Stimulated activated CD8-positive, alpha-beta memory T cell treated with anti-CD3 and anti-CD28 coated beads, Interleukin-4, amount 100 ng/mL, for 4 hours (primary cell): ENCODE results near the gene PSME3IP1.
"Not testable (repeated sequence)": the region's sequence is repeated elsewhere in the genome, so short reads cannot be mapped to it uniquely, and the experiment has no call there.

Experiments
- DNase-seq, 2 donors: peaks; one replicate each; pipeline ENCODE4 v3.0.0-alpha.2; 2020; ENCODE audit warnings: low read depth in 2 of 2, low spot score in 1 of 2

Gene PSME3IP1, protein sequence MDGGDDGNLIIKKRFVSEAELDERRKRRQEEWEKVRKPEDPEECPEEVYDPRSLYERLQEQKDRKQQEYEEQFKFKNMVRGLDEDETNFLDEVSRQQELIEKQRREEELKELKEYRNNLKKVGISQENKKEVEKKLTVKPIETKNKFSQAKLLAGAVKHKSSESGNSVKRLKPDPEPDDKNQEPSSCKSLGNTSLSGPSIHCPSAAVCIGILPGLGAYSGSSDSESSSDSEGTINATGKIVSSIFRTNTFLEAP

DNA sequence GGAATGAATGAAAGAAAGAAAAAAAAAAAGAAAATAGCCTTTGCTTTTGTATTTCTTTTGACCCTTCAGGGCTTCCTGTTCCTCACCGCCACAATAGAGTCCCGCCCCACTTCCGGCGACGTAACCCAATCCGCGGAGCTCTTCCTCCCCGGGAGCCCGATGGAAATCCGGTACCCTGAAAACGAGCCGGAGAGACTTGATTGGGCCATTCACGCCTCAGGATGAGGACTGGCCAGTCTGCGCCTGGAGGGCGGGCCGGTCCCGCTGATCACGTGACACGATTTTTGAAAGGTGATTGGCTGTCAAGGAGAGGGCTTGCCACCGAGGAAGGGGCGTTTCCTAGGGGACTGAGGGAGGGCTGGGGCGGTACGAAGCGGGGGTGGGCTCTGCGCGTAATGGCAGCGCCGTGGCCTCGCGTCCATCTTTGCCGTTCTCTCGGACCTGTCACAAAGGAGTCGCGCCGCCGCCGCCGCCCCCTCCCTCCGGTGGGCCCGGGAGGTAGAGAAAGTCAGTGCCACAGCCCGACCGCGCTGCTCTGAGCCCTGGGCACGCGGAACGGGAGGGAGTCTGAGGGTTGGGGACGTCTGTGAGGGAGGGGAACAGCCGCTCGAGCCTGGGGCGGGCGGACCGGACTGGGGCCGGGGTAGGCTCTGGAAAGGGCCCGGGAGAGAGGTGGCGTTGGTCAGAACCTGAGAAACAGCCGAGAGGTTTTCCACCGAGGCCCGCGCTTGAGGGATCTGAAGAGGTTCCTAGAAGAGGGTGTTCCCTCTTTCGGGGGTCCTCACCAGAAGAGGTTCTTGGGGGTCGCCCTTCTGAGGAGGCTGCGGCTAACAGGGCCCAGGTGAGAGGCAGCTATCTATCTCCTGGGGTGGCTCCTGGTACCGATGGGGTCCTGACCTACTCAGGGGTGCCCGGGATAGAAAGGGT is at the start of gene PSME3IP1, which contains the start of gene RSPRY1:
PSME3IP1 (minus strand) TSS at position 95 of the 927 bp plus-strand sequence. CDS start 12,185 bp downstream, outside the sequence.
RSPRY1 (plus strand) TSS at position 385 of the 927 bp plus-strand sequence. CDS start 18,330 bp downstream, outside the sequence.
- peak; percentile 92 to 98 for DNase-seq

DNA sequence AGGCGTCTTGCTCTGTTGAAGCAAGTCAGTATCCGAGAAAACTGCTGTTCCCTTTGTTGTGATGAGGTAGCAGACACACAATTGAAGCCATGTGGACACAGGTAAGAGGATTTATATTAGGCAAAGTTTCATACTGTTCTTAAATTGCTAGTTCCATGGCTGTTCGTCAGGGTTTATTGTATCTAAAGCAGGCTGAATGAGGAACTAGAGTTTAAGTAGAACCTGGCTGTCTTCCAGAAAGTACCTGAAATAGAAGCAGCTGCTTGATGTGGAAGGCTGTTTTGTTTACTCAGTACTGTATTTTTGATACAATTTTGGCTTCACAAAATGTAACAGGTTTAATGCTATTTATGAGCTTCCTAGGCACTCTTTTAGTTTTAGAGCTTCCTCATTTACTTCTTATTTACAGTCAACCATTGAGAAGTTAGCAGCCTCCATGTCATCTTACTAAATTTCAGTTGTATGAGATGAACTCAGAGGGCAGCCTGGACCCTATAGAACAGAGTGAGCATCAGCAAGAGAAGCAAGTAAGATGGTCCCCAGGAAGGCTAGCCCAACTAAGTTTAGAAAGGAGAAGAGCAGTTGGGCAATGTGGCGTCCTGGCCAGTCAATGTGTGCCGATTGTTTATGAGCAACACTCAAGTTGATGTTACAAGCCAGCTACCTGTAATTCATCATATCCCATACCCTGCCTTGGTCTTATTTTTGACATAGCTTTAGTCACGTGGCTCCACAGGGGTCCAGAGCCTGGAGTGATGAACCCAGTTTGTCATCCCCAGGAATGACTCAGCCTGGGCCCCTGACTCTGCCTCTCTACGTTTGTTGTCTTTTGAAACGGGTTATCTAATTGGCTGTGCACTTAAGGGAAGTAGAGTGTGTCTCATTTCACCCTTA is 49.5 kb upstream of the PSME3IP1 start:
- no peak for DNase-seq

DNA sequence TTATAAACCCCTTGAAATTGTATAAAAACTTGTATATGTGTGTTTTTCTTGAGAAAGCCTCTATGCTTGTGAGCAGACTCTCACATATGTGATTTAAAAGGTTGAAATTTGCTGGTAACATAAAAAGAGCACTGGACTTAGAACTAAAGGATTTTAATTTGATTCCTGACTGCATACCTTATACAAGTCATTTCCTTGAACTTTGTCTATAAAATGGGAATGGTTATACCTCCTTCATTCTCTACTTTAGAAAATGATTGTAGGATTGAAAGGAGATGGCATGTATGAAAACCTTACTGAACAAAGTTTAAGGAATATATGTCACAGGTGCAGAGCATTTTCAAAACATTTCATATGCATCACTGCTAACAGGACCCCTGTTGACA is 48.9 kb upstream of the PSME3IP1 start:
- no peak for DNase-seq

DNA sequence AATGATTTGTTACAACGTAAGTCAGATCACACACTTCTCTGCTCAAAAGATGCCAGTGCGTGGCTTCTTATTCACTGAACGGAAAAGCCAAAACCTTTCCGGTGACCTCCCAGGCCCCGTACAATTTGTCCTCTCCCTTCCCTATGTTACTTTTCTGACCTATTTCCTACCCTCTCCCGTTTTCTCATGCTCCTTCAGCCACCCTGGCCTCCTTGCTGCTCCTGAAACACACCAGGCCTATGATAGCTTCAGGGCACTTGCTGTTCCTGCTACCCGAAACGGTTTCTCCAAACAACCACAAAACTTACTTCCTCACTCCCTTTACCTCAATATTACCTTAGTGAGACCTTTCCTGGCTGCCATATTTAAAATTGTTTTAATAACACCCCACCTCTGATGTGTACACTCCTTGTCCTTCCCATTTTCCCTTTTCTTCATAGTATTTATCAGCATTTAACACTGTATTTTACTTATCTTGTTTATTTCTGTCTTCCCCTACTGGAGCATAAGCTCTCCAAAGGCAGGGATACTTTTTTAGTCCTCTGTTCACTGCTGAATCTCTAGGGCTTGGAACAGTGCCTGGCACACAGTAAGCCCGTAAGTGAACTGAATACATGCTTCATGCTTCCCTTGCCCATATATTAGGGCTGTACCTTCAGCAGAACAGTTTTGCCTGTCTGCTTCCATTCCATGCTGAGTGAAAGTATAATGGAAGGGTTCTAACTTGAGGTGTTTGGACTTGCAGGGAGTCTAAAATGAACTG is 48.3 kb upstream of the PSME3IP1 start:
- no peak for DNase-seq

DNA sequence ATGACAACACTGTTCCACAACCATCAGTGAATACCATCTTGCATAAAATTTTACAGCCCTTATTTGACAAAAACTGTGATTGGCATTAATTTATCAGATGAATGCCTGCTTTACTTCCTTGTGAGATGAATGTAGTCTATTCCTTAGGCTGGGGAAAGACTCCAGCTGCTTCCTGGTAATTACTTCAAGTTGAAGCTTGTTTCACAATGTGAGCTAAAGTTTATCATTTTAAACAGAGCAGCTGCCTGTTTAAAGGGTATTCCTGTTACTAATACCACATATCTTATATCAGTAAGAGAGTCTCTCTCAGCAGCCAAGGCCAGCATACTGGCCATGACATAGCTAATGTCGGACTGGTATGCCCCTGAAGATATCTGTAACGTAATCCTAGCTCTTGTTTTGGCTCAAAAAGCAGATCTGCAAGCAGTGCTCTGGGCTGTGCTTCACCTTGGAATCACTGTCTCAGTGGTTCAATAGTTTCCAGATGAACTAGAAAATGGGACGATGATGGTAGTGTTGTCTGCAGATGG is 46.0 kb upstream of the PSME3IP1 start:
- no peak for DNase-seq

DNA sequence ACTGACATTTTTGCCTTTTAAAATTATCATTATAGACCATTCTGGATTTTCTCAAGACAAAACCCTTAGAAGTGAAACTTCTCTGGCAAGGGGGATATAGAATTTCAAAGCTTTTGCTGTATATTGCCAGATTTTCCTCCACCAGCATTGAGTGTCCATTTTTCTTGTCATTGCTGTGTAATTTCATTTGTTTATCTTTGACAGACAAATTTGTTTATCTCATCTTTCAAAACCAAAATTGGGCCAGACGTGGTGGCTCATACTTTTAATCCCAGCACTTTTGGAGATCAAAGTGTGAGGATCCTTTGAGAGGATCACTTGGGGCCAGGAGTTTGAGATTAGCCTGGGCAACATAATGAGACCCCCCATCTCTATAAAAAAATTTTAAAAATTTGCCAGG is 43.2 kb upstream of the PSME3IP1 start:
- no peak for DNase-seq

DNA sequence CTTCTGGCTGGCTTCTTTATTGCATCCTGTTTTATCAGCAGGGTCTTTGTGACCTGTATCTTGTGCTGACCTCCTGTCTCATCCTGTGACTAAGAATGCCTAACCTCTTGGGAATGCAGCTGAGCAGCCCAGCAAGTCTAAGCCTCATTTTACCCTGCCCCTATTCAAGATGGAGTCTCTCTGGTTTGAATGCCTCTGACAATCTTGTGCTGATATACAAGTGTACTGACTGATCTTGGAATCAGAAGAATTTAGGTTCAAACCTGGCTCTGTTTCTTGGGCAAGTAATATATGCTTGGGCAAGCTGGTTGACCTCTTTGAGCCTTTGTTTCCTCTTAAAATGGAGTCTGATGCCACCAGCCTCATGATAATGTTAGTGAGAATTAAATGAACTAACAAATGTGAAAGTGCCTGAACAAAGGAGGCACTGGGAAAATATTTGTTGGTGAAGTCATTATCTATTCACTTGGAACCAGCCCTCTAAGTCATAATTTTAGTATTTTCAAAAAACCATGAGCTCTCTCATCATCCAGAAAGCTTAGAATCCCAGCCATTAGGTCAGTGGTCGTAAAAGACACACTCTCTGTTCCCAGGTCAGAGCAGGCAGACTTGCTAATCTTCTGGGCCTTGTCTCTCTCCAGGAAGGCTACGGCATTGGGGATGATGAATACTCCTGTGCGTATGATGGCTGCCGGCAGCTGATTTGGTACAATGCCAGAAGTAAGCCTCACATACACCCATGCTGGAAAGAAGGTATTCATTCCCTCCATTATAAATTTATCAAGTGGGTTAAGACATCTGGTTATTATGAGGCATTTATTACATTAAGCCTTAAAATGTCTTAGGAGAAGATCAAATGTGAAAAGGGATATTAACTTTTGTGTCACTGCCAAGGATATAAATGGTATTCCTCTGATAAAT is 41.1 kb upstream of the PSME3IP1 start:
- no peak for DNase-seq

DNA sequence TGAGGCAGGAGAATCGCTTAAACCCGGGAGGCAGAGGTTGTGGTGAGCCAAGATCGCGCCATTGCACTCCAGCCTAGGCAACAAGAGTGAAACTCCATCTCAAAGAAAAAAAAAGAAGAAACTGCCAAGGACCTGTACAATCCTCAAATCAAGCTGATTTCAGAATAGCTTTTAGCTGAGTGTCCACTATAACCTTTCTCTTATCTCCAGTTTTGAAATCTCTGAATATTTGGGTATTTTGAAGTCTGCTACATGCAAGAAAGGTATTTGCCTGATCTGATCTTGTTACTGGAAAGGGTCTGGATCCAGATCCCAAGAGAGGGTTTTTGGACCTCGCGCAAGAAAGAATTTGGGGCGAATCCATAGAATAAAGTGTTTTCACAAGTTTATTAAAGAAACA is 40.1 kb upstream of the PSME3IP1 start:
- no peak for DNase-seq

DNA sequence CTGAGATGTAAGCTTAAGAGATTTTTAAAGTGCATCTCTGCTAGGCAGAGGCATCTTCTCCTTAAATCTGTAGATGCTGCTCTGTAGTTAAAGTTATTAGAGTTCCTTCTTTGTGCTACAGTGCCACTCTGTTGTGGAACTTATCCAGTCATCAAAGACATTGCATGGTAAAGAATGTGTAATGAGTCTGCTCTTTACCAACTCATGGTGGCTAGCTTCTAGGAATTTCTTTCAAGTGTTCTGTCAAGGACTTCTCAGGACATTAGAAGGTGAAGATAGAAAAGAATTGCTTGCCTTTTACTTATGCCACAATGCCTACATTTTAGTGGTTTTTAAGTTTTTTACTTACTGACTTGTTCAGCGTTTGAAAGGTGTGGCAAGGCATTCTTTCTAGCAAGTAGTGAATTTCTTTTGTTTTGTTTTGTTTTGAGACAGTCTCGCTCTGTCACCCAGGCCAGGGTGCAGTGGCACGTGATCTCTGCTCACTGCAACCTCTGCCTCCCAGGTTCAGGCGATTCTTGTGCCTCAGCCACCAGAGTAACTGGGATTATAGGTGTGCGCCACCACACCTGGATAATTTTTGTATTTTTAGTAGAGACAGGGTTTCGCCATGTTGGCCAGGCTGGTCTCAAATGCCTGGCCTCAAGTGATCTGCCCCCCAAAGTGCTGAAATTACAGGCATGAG is 39.0 kb upstream of the PSME3IP1 start:
- DNase-seq = no peak

DNA sequence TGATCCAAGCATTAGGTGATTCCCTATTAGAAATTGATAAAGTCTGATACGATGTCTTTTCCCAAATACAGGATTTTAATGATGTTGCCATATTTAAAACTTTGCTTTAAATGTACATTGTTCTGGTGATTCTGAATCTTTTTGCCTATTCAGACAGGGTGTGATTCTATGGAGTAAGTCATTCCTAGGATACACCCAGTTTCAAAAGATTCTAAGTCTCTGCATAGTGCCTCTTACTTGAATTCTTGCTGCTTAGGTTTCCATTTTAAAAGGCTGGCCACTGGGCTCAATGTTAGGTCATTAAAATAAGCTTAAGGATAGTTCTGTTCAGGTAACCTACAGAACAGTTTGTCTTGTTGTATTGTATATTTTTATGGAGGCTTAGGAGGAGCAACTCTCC is 37.2 kb upstream of the PSME3IP1 start:
- no peak for DNase-seq

DNA sequence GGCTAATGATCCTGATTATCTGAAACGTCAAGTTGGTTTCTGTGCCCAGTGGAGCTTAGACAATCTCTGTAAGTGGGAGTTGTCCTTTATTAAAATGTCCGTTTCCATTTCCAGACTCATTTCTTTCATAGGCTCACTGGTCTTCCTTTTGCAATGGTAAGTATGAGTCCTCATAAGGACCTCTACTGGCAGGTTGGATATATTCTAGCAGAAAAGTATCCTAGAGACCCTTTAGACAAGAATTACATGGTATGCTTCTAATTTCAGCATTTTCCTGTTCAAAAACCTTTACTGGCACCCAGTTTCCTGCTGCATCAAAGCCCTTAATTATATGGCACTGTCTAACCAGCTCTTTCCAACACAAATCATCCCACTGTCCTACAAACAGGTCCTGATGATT is 31.1 kb upstream of the PSME3IP1 start:
- DNase-seq = no peak

DNA sequence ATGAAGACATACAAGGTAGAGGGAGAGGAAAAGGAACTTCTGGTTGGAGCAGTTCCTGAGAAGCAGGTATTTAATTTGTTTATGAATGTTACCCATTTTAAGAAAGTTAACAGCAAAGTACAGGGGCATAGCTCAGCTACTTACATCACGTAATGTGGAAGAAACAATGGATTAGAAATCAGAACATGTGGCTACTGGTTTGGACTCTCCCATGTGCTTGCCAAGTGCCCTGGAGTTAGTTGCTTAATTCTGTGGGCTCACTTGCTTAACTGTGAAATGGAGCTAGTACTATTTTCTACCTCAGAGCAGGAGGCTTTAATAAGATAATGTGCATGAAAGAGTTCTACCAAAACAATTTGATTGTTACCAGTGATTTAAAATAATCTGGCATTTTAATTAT is 27.6 kb upstream of the PSME3IP1 start:
- no peak for DNase-seq

DNA sequence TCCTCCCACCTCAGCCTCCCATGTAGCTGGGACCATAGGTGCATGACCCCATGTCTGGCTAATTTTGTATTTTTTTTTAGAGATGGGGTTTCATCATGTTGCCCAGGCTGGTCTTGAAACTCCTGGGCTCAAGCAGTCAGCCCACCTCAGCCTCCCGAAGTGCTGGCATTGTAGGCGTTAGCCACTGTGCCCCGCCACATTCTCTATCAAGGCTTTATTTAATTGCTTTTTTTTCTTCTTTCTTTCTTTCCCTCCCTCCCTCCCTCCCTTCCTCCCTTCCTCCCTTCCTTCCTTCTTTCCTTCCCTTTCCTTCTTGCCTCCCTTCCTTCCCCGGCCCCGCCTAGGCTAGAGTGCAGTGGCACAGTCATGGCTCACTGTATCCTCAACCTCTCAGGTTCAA is 23.9 kb upstream of the PSME3IP1 start:
- no peak for DNase-seq

DNA sequence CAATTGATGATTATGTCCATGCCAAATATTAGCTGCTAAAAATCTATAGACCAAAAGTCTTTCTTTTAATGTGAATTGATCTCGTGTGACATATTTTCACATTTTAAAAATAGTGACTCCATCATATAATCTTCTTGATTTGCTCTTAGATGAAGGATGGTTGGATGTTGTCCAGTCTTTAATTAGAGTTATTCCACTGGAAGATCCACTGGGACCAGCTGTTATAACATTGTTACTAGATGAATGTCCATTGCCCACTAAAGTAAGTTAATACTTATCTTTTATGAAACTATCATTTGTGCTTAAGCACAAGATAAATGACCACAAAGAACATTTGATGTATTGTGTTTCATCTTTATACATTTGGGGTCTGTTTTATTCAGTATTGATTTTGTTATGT is 23.1 kb upstream of the PSME3IP1 start:
- no peak for DNase-seq

DNA sequence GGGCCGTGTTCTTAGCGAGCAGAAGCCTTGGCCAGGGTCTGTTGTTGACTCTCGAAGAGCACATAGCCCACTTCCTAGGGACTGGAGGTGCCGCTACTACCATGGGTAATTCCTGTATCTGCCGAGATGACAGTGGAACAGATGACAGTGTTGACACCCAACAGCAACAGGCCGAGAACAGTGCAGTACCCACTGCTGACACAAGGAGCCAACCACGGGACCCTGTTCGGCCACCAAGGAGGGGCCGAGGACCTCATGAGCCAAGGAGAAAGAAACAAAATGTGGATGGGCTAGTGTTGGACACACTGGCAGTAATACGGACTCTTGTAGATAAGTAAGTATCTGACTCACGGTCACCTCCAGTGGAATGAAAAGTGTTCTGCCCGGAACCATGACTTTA is 18.8 kb upstream of the PSME3IP1 start:
- DNase-seq = no peak

DNA sequence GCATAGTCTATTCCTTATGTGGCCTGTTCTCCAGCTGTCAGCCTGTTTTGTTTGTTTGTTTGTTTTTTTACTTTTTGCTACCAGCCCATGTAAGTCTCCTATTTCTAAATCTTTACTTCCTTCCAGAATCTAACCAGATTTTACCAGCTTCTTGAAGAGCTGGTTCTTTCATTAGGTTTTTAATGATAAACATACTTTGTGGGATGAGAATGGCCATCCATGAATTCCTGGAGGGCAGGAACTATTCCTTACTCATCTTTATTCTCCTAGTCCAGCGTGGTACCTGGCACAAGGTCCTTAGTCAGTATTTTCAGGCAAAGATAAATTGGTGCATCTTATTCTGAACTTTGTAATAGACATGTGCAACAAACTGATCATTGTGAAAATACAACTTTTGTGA is 17.6 kb upstream of the PSME3IP1 start:
- no peak for DNase-seq

DNA sequence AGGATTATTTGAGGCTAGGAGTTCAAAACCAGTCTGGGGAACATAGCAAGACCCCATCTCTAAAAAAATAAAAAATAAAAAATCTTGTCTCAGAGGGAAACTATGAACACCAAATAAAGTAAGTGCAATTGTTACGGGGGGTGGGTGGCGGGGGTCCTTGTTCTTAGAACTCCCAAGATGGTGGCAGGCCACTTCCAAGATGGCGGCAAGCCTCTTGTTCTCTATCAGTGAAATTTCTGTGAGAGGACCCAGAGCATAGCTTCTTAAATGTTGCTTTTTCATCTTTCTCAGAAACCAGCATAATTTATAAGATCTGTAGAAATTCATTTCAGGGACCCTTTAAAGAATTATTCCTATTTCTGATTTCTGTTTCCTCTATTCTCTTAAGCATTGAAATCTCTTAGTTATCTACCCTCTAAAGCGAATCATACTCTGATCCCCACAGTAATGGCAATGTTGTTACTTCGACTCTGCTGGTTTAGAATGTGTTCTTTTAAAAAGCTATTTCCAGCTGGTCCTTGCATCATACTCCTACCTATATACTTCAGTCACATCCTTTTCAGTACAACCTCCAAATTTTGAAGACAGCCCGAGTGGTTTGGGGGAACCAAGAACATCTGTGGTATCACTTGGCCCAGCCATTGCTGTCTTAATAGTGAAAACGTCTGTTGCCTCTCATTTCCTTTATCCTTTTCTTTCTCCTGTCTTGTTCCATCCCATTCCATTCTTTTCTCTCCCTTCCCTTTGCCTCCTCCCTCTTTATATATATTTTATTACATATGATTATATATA is 16.5 kb upstream of the PSME3IP1 start:
- no peak for DNase-seq

DNA sequence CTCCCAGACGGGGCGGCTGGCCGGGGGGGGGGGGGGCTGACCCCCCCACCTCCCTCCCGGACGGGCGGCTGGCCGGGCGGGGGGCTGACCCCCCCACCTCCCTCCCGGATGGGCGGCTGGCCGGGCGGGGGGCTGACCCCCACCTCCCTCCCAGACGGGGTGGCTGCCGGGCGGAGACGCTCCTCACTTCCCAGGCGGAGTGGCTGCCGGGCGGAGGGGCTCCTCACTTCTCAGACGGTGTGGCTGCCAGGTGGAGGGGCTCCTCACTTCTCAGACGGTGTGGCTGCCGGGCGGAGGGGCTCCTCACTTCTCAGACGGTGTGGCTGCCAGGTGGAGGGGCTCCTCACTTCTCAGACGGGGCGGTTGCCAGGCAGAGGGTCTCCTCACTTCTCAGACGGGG is 15.1 kb upstream of the PSME3IP1 start:
- DNase-seq = not testable (repeated sequence)
